Stimulated activated CD4-positive, alpha-beta T cell treated with anti-CD3 and anti-CD28 coated beads, TNF-alpha, amount 100 ng/mL, for 4 hours (primary cell): ENCODE data around the gene TMPRSS11B.
"Not testable (repeated sequence)": the region's sequence is repeated elsewhere in the genome, so short reads cannot be mapped to it uniquely, and the experiment has no call there.

Source experiments
- DNase-seq, 3 experiments: peaks; one replicate each; pipeline ENCODE4 v3.0.0-alpha.2; 2020; ENCODE audit warnings: low read depth in 3 of 3

The TMPRSS11B gene

DNA sequence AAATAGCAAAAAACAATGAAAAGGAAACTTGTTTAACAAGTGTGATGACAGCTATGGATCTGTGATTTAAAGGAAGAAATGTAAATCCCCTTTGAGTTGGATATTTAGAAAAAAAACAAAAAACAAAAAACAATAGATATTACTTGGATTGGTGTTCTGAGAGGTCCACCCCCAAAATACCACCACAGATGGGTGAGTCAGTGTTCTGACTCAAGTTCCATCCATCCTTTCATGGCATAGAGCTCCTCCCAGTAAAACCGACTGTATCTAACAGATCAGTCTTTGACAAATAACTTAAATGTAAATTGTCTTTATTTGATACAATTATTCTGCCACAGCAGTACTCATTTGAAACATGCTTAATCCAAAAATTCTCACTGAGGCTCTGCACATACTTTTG lies 27.4 kb downstream of the TMPRSS11B start:
- no peak for DNase-seq

DNA sequence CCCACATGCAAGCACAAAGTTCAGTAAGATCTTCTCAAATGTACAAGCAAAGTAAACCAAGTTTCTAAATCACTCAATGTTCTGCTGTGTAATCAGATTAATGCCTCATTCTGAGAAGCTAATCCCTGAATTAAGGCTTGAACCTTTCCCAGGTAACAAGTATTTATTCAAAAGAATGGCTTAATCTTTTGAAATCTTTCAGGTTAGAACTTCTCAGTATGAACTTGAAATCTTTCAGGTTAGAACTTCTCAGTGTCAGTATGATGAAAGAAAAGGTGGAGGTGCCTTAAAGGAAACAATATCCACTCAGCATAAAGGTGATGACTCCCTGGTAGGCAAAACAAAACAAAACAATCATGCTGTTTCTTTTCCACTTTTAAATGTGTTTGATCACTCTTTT lies 29.0 kb downstream of the TMPRSS11B start:
- no peak for DNase-seq

DNA sequence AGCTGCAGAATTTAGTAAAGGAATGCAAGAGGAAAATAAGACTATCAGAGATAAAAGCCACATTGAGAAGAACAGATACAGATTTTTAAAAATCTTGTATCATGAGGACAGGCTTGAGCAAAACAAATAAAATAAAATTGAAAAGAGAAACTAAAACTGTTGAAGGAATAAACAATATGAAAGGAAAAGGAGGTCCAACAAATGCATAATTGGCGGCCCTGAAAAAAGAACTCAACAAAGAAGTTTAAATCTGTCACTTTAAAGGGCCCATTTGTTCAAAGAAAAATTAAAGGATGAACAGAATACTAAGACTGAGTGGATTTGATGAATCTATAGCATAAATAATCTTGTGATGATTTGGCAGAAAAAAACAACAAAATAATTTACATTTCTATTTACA lies 36.5 kb downstream of the TMPRSS11B start:
- DNase-seq, result no peak

DNA sequence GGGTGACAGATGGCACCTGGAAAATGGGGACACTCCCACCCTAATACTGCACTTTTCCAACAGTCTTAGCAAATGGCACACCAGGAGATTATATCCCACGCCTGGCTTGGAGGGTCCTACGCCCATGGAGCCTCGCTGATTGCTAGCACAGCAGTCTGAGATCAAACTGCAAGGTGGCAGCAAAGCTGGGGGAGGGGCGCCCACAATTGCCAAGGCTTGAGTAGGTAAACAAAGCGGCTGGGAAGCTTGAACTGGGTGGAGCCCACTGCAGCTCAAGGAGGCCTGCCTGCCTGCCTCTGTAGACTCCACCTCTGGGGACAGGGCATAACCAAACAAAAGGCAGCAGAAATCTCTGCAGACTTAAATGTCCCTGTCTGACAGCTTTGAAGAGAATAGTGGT lies 51.2 kb downstream of the TMPRSS11B start:
- not testable (repeated sequence) for DNase-seq

DNA sequence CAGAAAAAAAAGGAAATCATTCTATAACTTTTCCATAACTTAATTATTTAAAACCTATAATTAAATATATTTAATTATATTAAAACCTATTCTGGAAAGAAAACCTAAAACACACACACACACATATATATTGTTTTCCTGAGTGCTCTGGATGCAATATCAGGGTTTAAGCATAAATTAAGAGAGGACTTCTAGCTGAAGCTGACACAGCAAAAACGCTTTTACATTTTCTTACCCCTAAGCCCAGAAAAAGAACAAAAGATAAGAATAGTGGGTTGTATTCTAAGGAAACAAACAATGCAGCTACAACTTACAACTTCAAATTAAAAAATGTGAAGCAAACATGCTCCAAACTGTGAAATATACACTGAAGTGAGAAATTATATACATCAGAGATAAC lies 52.3 kb downstream of the TMPRSS11B start:
- no peak for DNase-seq

DNA sequence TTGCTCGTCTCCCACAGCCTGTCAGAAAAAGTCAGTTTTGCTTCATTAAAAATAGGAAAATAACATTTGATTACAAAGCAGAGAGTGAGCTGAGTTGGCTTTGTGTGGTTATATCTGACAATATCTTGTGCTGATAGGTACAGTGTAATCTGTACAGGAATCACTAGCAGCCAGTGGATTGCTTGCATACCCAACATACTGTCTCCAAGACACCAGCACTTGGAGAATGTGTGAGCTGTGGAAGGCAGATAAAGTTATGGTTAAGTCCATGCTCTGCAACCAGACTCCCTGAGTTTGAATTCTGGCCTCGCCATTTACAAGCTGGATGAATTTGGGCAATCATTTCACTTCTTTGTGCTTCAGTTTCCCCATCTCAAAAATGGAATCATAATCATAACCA lies 58.3 kb downstream of the TMPRSS11B start:
- DNase-seq, result no peak

DNA sequence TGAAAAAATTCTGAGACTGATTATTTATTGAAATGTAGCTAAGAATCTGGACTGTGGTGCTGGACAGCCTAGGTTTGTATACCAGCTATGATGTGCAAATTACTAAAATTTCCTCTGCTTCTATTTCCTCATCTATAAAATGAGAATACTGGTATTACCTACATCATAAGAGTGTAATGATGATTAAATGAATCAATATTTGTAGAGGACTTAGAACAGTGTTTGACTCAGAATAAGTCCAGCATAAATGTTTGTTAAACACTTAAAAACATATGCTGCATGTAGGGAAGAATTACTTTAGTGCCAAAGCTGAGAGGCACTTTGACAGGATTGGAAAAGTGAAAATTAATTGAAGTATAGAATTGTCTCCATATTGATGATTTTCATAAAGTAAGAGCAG lies 60.6 kb downstream of the TMPRSS11B start:
- DNase-seq, result no peak

DNA sequence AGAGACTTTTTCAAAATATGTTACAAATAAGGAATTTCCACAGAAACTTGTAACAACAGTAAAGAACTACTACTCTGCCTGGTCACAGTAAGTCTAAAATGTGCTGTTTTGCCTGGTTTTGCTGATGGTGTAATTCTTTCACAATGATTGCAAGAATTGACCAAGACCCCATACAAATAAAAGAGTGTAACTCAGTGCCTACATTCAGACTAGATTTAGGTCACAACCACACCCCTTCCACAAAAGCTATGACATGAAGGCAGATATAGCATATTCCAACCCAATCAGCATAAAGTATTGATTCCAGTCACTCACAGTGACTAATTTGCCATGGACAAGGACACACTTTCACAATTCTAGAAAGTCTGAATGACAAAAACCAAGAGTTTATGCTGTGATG lies 62.1 kb downstream of the TMPRSS11B start:
- DNase-seq, result no peak

DNA sequence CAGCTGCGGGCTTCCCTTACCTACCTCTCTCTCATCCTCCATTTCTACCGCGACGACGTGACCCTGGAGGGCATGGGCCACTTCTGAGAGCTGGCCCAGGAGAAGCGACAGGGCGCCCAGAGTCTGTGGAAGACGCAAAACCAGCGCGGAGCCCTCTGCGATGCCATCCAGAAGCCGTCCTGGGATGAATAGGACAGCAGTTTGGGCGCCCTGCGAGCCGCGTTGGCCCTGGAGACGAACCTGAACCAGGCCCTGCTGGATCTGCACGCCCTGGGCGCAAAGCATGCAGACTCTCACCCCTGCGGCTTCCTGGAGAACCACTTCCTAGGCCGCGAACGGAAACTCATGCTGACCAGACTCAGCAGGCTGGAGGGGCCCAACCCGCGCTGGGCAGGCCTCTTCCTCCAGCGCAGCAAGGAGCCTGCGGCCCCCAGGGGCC lies 63.1 kb downstream of the TMPRSS11B start:
- no peak for DNase-seq

DNA sequence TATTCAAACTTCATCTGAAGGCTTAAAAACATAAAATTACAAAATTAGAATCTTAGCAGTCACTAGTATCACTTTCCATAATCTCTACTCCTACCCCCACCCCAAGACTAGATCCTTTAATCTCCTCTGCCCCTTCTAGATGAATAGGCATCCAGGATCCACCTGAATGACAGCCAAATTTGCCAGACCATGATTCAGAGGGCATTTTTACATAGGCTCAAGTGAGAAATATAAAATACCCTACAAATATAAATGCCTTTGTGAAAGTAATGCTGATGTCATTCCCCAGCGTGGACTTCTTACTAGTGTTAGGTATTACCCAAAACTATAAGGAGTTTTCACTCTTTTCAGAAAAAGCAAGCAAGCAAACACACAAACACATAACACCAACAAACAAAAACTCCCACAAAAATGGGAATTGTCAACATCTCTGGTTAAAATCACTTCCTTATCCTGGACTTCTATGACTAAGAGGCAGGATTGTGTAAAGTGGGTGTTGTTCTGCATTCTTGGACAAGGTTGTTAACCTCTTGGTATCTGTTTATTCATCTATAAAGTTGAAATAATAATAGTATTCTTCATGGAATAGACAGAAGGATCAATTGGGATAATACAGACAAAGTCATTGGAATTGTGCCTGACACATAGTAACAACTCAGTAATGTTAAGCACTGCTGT lies 64.5 kb downstream of the TMPRSS11B start:
- DNase-seq, result no peak

DNA sequence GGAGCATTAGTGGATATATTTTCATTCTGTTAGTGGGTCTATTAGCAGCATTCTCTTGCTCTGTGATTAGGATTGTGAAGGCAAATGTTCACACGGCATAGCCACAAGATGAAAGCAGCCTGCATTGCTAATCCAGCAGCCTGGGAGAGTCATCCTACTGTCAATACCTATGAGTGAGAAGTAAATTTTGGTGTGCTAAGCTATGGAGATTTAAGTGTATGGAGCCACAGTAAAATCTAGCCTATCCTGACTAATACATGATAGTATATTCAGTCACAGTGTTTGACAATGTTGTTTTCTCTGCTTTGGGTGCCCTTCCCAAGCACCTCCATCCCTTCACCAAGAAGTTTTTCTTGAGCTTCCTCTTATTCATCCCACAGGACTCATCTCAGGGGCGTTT lies 68.6 kb downstream of the TMPRSS11B start:
- no peak for DNase-seq
